ENCODE data around the gene SH3BP4.

DNA sequence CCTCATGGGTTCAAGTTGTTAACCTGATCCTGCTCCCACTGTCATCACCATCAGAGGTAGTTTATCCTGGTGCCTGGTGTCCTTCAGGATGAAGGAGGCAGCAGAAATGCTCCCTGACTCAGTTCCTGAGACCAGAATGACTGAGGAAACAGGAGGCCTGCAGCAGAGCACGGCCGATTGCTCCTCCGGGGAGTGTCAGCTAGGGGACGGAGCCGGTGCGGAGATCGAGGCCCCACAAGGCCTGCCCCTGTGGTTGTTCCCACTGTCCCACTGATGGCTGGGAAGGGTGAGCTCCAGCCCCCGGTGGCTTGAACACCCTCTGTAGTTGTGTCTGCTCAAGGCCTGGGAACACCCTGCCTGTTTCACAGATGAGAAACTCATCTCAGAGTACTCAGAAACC lies 45.6 kb downstream of the SH3BP4 start:
- TF ChIP-seq, protein P1, sequence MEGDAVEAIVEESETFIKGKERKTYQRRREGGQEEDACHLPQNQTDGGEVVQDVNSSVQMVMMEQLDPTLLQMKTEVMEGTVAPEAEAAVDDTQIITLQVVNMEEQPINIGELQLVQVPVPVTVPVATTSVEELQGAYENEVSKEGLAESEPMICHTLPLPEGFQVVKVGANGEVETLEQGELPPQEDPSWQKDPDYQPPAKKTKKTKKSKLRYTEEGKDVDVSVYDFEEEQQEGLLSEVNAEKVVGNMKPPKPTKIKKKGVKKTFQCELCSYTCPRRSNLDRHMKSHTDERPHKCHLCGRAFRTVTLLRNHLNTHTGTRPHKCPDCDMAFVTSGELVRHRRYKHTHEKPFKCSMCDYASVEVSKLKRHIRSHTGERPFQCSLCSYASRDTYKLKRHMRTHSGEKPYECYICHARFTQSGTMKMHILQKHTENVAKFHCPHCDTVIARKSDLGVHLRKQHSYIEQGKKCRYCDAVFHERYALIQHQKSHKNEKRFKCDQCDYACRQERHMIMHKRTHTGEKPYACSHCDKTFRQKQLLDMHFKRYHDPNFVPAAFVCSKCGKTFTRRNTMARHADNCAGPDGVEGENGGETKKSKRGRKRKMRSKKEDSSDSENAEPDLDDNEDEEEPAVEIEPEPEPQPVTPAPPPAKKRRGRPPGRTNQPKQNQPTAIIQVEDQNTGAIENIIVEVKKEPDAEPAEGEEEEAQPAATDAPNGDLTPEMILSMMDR (conservative IDR thresholded peaks at IDR 0.05 in 1 of 2, IDR thresholded peaks at IDR 0.05 in 1 of 2; ENCODE audit: extremely low read depth in 1 of 2, insufficient read depth in 1 of 2, low read depth in 1 of 2, low read length in 2 of 2): no peak
- TF ChIP-seq EZH2 (IDR thresholded peaks at IDR 0.05; ENCODE audit: borderline replicate concordance, low read length): no peak

All from mammary epithelial cell (primary cell).